ENCODE results near the gene REEP3. TPM values are rescaled to one million over a fixed set of nuclear protein-coding genes. Genes with fewer than 3 reads are reported as not detected.
A peak's percentile ranks its signal among the peaks of the same experiment; 100 is the strongest.

REEP3 gene
- total and polyA plus RNA-seq, 2 experiments from 2014 or later: 44.2 to 49.2 TPM

GRCh38 chr10:63586043-63586442, 64.8 kb downstream of the REEP3 start:
- Histone ChIP-seq H3K4me1 (ENCODE audit: low read depth) (peaks cover 14% of the 10 kb centered on the region), H3K36me3 (no peaks in the 10 kb centered on the region), H3K27me3 (no peaks in the 10 kb centered on the region), H3K27ac (no peak overlapping the region), H3K4me3 (no peak overlapping the region), H3K9me3 (ENCODE audit: low read depth) (no peaks in the 10 kb centered on the region)
- no peak for TF ChIP-seq CTCF (IDR thresholded peaks at IDR 0.05; ENCODE audit: low read depth, low read length)
- no peak for DNase-seq (ENCODE audit: low read depth in 1 of 2, low spot score in 1 of 2)

GRCh38 chr10:63587191-63587590, 66.0 kb downstream of the REEP3 start:
- DNase-seq (ENCODE audit: low read depth in 1 of 2, low spot score in 1 of 2): no peak
- H3K27ac ChIP-seq: no peak overlapping the region
- TF ChIP-seq CTCF (IDR thresholded peaks at IDR 0.05; ENCODE audit: low read depth, low read length): no peak
- H3K36me3 ChIP-seq: no peaks in the 10 kb centered on the region
- H3K9me3 ChIP-seq (ENCODE audit: low read depth): no peaks in the 10 kb centered on the region
- H3K27me3 ChIP-seq: no peaks in the 10 kb centered on the region
- H3K4me1 ChIP-seq (ENCODE audit: low read depth): peaks cover 14% of the 10 kb centered on the region
- H3K4me3 ChIP-seq: no peak overlapping the region

- DNase-seq (ENCODE audit: low read depth in 1 of 2, low spot score in 1 of 2): peak in 1 of 2 donors; percentile 44
- Histone ChIP-seq H3K4me1 (ENCODE audit: low read depth) (peaks cover 14% of the 10 kb centered on the region), H3K36me3 (no peaks in the 10 kb centered on the region), H3K4me3 (no peak overlapping the region), H3K9me3 (ENCODE audit: low read depth) (no peaks in the 10 kb centered on the region), H3K27ac (peak overlapping the region; percentile 41), H3K27me3 (no peaks in the 10 kb centered on the region)
- no peak for TF ChIP-seq CTCF (IDR thresholded peaks at IDR 0.05; ENCODE audit: low read depth, low read length)
Observed at GRCh38 chr10:63588436-63589167, 67.4 kb downstream of the REEP3 start.

- Histone ChIP-seq H3K4me1 (ENCODE audit: low read depth) (peaks cover 15% of the 10 kb centered on the region), H3K27ac (no peak overlapping the region), H3K36me3 (no peaks in the 10 kb centered on the region), H3K4me3 (no peak overlapping the region), H3K27me3 (no peaks in the 10 kb centered on the region), H3K9me3 (ENCODE audit: low read depth) (no peaks in the 10 kb centered on the region)
- no peak for TF ChIP-seq CTCF (IDR thresholded peaks at IDR 0.05; ENCODE audit: low read depth, low read length)
- no peak for DNase-seq (ENCODE audit: low read depth in 1 of 2, low spot score in 1 of 2)
Observed at GRCh38 chr10:63591600-63592379, 70.6 kb downstream of the REEP3 start.

- peak in 1 of 2 donors; percentile 65 for DNase-seq (ENCODE audit: low read depth in 1 of 2, low spot score in 1 of 2)
- peaks cover 11% of the 10 kb centered on the region for H3K4me1 ChIP-seq (ENCODE audit: low read depth)
- TF ChIP-seq CTCF (IDR thresholded peaks at IDR 0.05; ENCODE audit: low read depth, low read length): no peak
- no peak overlapping the region for H3K27ac ChIP-seq
- no peak overlapping the region for H3K4me3 ChIP-seq
- H3K9me3 ChIP-seq (ENCODE audit: low read depth): no peaks in the 10 kb centered on the region
- no peaks in the 10 kb centered on the region for H3K36me3 ChIP-seq
- H3K27me3 ChIP-seq: no peaks in the 10 kb centered on the region
Observed at GRCh38 chr10:63593576-63593975, 72.4 kb downstream of the REEP3 start.
